ENCODE data around the gene SPACA6.
"Not testable (repeated sequence)": the region's sequence is repeated elsewhere in the genome, so short reads cannot be mapped to it uniquely, and the experiment has no call there.

Gene SPACA6

GRCh38 chr19:51693260-51693659, at the start of gene SPACA6:
Gene SPACA6 (plus strand): TSS chr19:51693330. CDS start chr19:51693527, 197 bp downstream.
- no peak for DNase-seq

GRCh38 chr19:51644636-51645271, 48.4 kb upstream of the SPACA6 start:
- no peak for DNase-seq

GRCh38 chr19:51646730-51647129, 46.4 kb upstream of the SPACA6 start, which contains the start of gene SIGLEC14:
Gene SIGLEC14 (minus strand): TSS chr19:51646825. CDS start chr19:51646759, 66 bp downstream.
- not testable (repeated sequence) for DNase-seq

GRCh38 chr19:51647318-51647717, 45.8 kb upstream of the SPACA6 start:
- DNase-seq: no peak

- no peak for DNase-seq
Measured at GRCh38 chr19:51651216-51651846, 41.8 kb upstream of the SPACA6 start.

- no peak for DNase-seq
Measured at GRCh38 chr19:51652266-51652665, 40.9 kb upstream of the SPACA6 start.

- DNase-seq: no peak
Measured at GRCh38 chr19:51653162-51653561, 40.0 kb upstream of the SPACA6 start.

GRCh38 chr19:51654783-51655182, 38.3 kb upstream of the SPACA6 start:
- no peak for DNase-seq

GRCh38 chr19:51660975-51661600, 32.0 kb upstream of the SPACA6 start:
- DNase-seq: peak; percentile 81

- no peak for DNase-seq
Measured at GRCh38 chr19:51663650-51664049, 29.5 kb upstream of the SPACA6 start.

GRCh38 chr19:51664131-51664530, 29.0 kb upstream of the SPACA6 start:
- no peak for DNase-seq

GRCh38 chr19:51664997-51665396, 28.1 kb upstream of the SPACA6 start:
- no peak for DNase-seq

GRCh38 chr19:51668216-51668615, 24.9 kb upstream of the SPACA6 start:
- DNase-seq: no peak

- not testable (repeated sequence) for DNase-seq
Measured at GRCh38 chr19:51675911-51676565, 17.1 kb upstream of the SPACA6 start.

GRCh38 chr19:51676566-51677083, 16.5 kb upstream of the SPACA6 start:
- no peak for DNase-seq

- DNase-seq: no peak
Measured at GRCh38 chr19:51680474-51680873, 12.7 kb upstream of the SPACA6 start.

GRCh38 chr19:51681286-51681941, 11.7 kb upstream of the SPACA6 start:
- DNase-seq: no peak

- no peak for DNase-seq
Measured at GRCh38 chr19:51686171-51686570, 7.0 kb upstream of the SPACA6 start.

- DNase-seq: peak; percentile 81
Measured at GRCh38 chr19:51687791-51688670, 5.1 kb upstream of the SPACA6 start.

- DNase-seq: peak; percentile 98
Measured at GRCh38 chr19:51688671-51689571, 4.2 kb upstream of the SPACA6 start.

All from right hindlimb (tissue), 1 donor.